D341Med (cell line): ENCODE results near the gene CLIC5.

Experiments used
- DNase-seq: peaks from one replicate; pipeline ENCODE4 v3.0.0; 2012; ENCODE audit warnings: low spot score

The CLIC5 gene

DNA sequence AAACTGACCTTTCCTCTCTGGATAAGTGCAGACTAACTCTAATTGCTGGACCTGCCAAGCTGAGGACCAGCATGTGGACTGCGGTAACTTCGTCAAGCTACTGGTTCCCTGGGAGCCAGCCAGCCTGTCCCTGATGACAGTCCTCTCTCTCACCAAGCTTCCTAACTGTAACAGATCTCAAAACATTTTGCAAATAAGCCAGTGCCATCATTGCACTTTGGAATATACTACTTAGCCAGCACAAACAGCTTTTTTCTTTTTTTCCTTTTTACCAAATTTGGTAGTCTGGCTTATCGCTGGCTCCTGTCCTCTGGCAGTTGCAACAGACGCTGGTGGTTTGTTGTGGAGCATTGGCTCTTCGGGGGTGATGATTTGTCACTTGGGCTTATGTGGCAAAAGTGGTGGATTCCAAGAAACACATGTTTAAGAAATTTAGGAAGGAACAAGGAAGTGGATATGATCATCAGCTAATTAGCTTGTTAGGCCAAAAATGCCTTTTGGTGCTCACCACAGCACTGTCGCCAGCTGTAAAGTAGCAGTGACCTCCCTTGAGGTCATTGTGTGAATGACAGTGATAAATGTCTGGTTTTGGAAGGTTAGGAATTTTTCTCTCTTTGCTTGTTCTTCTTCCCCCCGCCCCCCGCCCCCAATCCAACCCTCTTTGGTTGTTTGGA is 171.7 kb downstream of the CLIC5 start:
- no peak for DNase-seq

DNA sequence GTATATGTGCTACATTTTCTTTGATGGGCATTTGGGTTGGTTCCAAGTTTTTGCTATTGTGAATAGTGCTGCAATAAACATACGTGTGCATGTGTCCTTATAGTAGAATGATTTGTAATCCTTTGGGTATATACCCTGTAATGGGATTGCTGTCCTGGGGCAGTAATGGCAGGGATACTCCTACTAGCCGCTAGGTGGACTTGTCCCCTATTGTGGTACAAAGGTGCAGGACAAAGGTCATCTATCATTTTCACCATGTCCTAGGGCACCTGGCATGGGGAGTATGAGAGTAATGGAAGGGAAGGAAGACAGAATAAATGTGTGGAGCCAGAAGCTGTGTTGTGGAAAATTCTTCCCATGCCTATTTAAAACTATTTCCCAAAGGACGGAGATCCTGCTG is 174.6 kb downstream of the CLIC5 start:
- no peak for DNase-seq

- DNase-seq: no peak
Observed at GRCh38 chr6:45838996-45839395, 176.7 kb downstream of the CLIC5 start.

DNA sequence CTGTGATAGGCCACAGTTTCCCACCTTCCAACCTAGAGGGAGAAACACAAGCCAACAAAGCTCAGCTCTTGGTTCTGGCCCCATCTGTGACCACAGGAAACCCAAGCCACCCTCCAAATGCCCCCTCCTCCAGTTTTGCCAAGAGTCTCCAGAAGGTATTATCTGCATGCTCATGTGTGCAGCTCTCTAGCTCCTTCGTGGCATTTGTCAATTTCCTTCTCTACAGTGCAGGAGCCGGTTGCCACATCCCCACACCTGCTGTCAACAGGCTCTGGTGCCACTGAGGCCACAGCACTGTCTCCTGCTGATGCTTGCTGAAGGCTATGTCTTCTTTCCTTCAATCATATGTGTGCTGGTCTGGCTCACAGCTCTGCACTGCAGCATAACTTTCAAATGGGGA is 177.2 kb downstream of the CLIC5 start:
- no peak for DNase-seq

- DNase-seq: no peak
Observed at GRCh38 chr6:45837541-45838200, 178.0 kb downstream of the CLIC5 start.

DNA sequence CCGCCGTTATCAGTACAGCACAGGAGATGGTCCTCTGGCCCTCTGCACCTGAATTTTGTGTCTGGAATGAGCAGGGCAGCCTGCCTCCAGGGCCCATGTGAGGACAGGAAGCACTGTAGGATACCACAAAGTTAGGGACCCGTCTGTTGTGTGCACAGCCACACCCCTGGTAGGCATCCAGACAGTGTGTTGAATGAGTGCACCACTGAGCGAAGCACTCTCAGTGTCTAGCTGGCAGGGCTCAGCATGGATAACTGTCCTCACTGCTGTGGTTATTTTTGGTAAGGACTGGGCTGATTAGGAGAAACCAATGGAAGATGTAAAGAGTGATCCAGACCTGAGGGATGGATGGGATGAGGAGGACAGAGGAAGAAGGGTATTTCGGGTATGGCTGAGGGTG is 178.7 kb downstream of the CLIC5 start:
- no peak for DNase-seq

DNA sequence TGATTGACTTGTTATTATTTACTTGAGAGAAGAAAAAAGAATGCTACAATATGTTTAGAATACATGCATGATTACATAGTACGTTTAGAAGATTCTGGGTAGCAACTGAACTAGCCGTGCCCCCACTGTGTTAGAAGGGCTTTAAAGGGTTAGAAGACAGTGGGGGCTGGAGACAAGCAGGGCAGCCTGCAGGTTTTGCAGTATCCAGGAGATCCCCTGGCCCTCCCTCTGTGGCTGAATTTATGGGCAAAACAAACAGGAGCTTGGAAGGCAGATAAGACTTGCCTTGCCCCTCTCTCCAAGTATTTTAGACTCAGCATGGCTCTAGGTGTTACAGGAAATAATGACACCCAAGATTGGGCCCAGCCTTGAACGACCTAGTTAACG is 179.2 kb downstream of the CLIC5 start:
- no peak for DNase-seq

DNA sequence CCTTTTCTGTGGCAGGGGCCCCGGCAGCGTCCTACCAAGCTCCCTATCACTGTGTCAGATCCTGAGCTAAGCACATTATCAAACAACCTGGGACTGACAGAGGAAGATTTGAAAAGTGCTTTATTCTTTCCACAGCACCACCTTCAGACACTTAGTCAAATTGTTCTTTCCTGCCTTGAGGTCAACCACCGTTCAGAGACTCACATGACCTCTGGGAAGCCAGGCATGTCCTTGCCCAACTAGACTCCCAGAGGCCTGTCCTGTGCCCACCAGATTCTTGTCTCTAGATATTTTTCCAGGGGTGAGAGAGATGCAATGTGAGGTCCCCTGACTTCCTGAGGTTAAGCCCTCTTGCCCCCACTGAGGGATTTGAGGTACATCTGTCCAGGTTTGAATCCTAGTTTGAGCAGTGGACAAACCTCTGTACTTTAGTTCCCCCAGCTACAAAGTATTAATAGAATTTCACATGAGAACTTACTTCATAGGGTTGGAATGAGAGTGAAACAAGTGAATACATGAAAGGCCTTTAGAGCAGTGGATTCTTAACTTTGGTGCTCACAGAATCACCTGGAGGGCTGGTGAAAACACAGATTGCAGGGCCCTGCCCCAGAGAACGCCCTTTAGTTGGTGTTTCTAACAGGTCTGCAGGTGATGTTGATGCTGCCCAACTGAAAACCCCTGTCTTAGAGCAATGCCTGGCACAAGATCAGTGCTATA is 179.8 kb downstream of the CLIC5 start:
- DNase-seq: no peak

DNA sequence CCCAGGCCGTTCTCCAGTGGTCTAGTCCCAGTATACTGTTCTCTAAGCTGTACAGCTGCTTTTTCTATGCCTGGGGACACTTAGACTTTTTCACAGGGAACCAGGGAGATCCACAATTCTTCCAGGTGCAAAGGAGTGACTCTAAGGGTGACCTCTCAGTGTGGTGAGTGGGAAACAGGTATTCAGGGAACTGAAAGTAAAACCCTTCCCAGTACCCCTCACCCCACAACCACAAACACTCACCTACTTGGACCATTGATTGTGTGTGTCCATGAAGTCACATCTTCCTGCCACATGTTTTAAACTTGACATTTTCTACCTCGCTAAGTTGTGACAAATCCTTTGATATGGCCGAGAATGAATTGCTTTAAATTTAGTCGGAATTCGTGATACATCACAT is 183.6 kb downstream of the CLIC5 start:
- DNase-seq: no peak
